SKM-1 treated with dmso at 0.1 percent for 144 hours (cell line): Measurements from ENCODE around the gene ELN.

ENCODE experiments used
- DNase-seq: peaks from one replicate; lab custom pipeline; 2025; ENCODE audit not compliant: unreplicated experiment; lab: John Stamatoyannopoulos, UW

Gene ELN

GRCh38 chr7:74059681-74060588 lies 32.0 kb downstream of the ELN start:
- DNase-seq = no peak

GRCh38 chr7:74061840-74062539 lies 34.0 kb downstream of the ELN start:
- peak; percentile 32 for DNase-seq

GRCh38 chr7:74063223-74063641 lies 35.3 kb downstream of the ELN start:
- no peak for DNase-seq

- DNase-seq = no peak
These were observed 35.7 kb downstream of the ELN start for GRCh38 chr7:74063646-74064045.

GRCh38 chr7:74064696-74065095 lies 36.7 kb downstream of the ELN start:
- no peak for DNase-seq

- no peak for DNase-seq
These were observed 38.7 kb downstream of the ELN start for GRCh38 chr7:74066626-74067025.

- DNase-seq = no peak
These were observed 40.6 kb downstream of the ELN start for GRCh38 chr7:74068378-74069085.

- DNase-seq = no peak
These were observed 41.1 kb downstream of the ELN start for GRCh38 chr7:74069086-74069541.

- DNase-seq = no peak
These were observed 42.0 kb downstream of the ELN start for GRCh38 chr7:74069790-74070618.

GRCh38 chr7:74070619-74070921 lies 42.6 kb downstream of the ELN start:
- no peak for DNase-seq

GRCh38 chr7:74071121-74071520 lies 43.1 kb downstream of the ELN start:
- DNase-seq = no peak

GRCh38 chr7:74074770-74075169 lies 46.8 kb downstream of the ELN start:
- no peak for DNase-seq

- no peak for DNase-seq
These were observed 50.5 kb downstream of the ELN start for GRCh38 chr7:74078461-74078860.

GRCh38 chr7:74082770-74083116 lies 54.8 kb downstream of the ELN start:
- no peak for DNase-seq

- peak; percentile 63 for DNase-seq
These were observed 55.3 kb downstream of the ELN start, which contains the start of gene LIMK1 for GRCh38 chr7:74083117-74083876. LIMK1 (plus strand) TSS chr7:74083804; CDS start chr7:74083991, 187 bp downstream.

- no peak for DNase-seq
These were observed 56.2 kb downstream of the ELN start for GRCh38 chr7:74083928-74084721.

GRCh38 chr7:74084722-74085578 lies 57.0 kb downstream of the ELN start:
- DNase-seq = no peak

- DNase-seq = no peak
These were observed 59.9 kb downstream of the ELN start for GRCh38 chr7:74087791-74088453.
